ENCODE data around the gene POLR1H.
"Not testable (repeated sequence)": the region's sequence is repeated elsewhere in the genome, so short reads cannot be mapped to it uniquely, and the experiment has no call there.

Gene POLR1H

GRCh38 chr6:30020626-30021025 is 40.4 kb upstream of the POLR1H start:
- Histone ChIP-seq H3K9ac (ENCODE audit: low read length) (no peak overlapping the region), H3K4me2 (ENCODE audit: low read depth, low read length, poor library complexity, severe bottlenecking) (no peak overlapping the region), H3K27me3 (ENCODE audit: low read length) (no peaks in the 10 kb centered on the region), H3K4me3 (ENCODE audit: insufficient read depth, low read length, poor library complexity, severe bottlenecking) (no peak overlapping the region), H3F3A (ENCODE audit: insufficient read depth) (no peaks in the 10 kb centered on the region), H3K36me3 (ENCODE audit: low read length) (no peaks in the 10 kb centered on the region), H3K9me2 (replicated peaks; ENCODE audit: insufficient read depth, low read length) (no peaks in the 10 kb centered on the region), H3K9me3 (ENCODE audit: insufficient read depth, low read length) (no peaks in the 10 kb centered on the region), H4K20me1 (ENCODE audit: low read depth, low read length) (no peaks in the 10 kb centered on the region), H3K27ac (ENCODE audit: low read depth, low read length) (no peak overlapping the region), H2AFZ (ENCODE audit: low read depth, low read length, severe bottlenecking) (no peak overlapping the region), H3K79me2 (ENCODE audit: insufficient read depth, low read length) (no peaks in the 10 kb centered on the region)
- TF ChIP-seq CTCF (IDR thresholded peaks at IDR 0.05; ENCODE audit: insufficient read depth, low read length, poor library complexity, severe bottlenecking), result no peak
- no peak for TF ChIP-seq EZH2phosphoT487 (conservative IDR thresholded peaks at IDR 0.05; ENCODE audit: low read length)

DNA sequence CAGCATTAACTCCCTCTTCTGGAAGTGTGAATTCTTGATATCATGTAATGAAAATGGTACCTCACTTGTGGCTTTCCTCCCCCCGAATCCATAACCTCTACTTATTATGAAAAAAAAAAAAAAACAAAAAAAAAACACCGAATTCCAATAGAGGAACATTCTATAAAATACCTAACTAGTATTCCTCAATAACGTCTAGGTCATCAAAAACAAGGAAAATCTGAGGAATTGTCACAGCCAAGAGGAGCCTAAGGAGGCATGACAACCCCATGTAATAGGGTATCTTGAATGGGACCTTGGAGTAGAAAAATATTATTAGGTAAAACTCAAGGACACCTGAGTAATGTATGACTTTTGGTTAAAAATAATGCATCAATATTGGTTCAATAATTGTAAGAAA is 38.9 kb upstream of the POLR1H start:
- H3K79me2 ChIP-seq (ENCODE audit: insufficient read depth, low read length), result no peaks in the 10 kb centered on the region
- no peak overlapping the region for H3K4me2 ChIP-seq (ENCODE audit: low read depth, low read length, poor library complexity, severe bottlenecking)
- no peak overlapping the region for H3K27ac ChIP-seq (ENCODE audit: low read depth, low read length)
- no peaks in the 10 kb centered on the region for H3F3A ChIP-seq (ENCODE audit: insufficient read depth)
- no peaks in the 10 kb centered on the region for H3K9me3 ChIP-seq (ENCODE audit: insufficient read depth, low read length)
- no peaks in the 10 kb centered on the region for H3K9me2 ChIP-seq (replicated peaks; ENCODE audit: insufficient read depth, low read length)
- no peaks in the 10 kb centered on the region for H4K20me1 ChIP-seq (ENCODE audit: low read depth, low read length)
- no peak overlapping the region for H3K9ac ChIP-seq (ENCODE audit: low read length)
- TF ChIP-seq CTCF (IDR thresholded peaks at IDR 0.05; ENCODE audit: insufficient read depth, low read length, poor library complexity, severe bottlenecking), result no peak
- TF ChIP-seq EZH2phosphoT487 (conservative IDR thresholded peaks at IDR 0.05; ENCODE audit: low read length), result no peak
- H3K27me3 ChIP-seq (ENCODE audit: low read length), result no peaks in the 10 kb centered on the region
- H3K4me3 ChIP-seq (ENCODE audit: insufficient read depth, low read length, poor library complexity, severe bottlenecking), result no peak overlapping the region
- no peaks in the 10 kb centered on the region for H3K36me3 ChIP-seq (ENCODE audit: low read length)
- no peak overlapping the region for H2AFZ ChIP-seq (ENCODE audit: low read depth, low read length, severe bottlenecking)

GRCh38 chr6:30022712-30023111 is 38.4 kb upstream of the POLR1H start:
- not testable (repeated sequence) for H3K4me2 ChIP-seq (ENCODE audit: low read depth, low read length, poor library complexity, severe bottlenecking)

DNA sequence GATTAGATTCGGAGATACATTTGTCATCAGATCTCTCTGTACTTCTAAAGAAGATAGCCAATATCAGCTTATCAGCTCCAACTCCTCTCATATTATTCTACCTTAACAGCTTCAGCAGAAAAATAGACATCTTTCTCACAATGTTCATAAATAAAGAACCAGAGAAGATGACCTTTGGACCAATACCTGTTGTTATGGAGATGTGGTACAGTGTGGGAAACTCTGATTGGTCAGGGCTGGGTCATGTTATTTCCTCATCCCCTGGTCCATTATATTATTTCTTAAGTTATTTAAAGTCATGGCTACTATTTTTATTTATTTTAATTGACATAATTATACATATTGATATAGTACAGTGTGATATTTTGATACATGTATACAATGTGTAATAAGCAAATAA is 35.9 kb upstream of the POLR1H start:
- Histone ChIP-seq H3K36me3 (ENCODE audit: low read length) (no peaks in the 10 kb centered on the region), H3K27ac (ENCODE audit: low read depth, low read length) (no peak overlapping the region), H3F3A (ENCODE audit: insufficient read depth) (no peaks in the 10 kb centered on the region), H3K27me3 (ENCODE audit: low read length) (no peaks in the 10 kb centered on the region), H3K9me2 (replicated peaks; ENCODE audit: insufficient read depth, low read length) (no peaks in the 10 kb centered on the region), H3K9ac (ENCODE audit: low read length) (no peak overlapping the region), H3K4me3 (ENCODE audit: insufficient read depth, low read length, poor library complexity, severe bottlenecking) (no peak overlapping the region), H2AFZ (ENCODE audit: low read depth, low read length, severe bottlenecking) (no peak overlapping the region), H3K79me2 (ENCODE audit: insufficient read depth, low read length) (no peaks in the 10 kb centered on the region), H3K4me2 (ENCODE audit: low read depth, low read length, poor library complexity, severe bottlenecking) (no peak overlapping the region), H4K20me1 (ENCODE audit: low read depth, low read length) (no peaks in the 10 kb centered on the region), H3K9me3 (ENCODE audit: insufficient read depth, low read length) (no peaks in the 10 kb centered on the region)
- TF ChIP-seq EZH2phosphoT487 (conservative IDR thresholded peaks at IDR 0.05; ENCODE audit: low read length), result no peak
- no peak for TF ChIP-seq CTCF (IDR thresholded peaks at IDR 0.05; ENCODE audit: insufficient read depth, low read length, poor library complexity, severe bottlenecking)

More at GRCh38 chr6:30022712-30023111, 38.4 kb upstream of the POLR1H start:
- not testable (repeated sequence) for H3F3A ChIP-seq (ENCODE audit: insufficient read depth); H3K27ac ChIP-seq (ENCODE audit: low read depth, low read length); H2AFZ ChIP-seq (ENCODE audit: low read depth, low read length, severe bottlenecking); H4K20me1 ChIP-seq (ENCODE audit: low read depth, low read length); H3K4me3 ChIP-seq (ENCODE audit: insufficient read depth, low read length, poor library complexity, severe bottlenecking); H3K9ac ChIP-seq (ENCODE audit: low read length); H3K36me3 ChIP-seq (ENCODE audit: low read length); H3K27me3 ChIP-seq (ENCODE audit: low read length); H3K79me2 ChIP-seq (ENCODE audit: insufficient read depth, low read length); H3K9me3 ChIP-seq (ENCODE audit: insufficient read depth, low read length); H3K9me2 ChIP-seq (replicated peaks; ENCODE audit: insufficient read depth, low read length)

Measured in SU-DHL-6 (cell line).